Lower leg skin (tissue), 3 donors: Measurements from ENCODE around the gene KLHDC8B.

Experiments
- CTCF ChIP-seq, 3 donors: fragments of 450-650 bp; IDR thresholded peaks; one replicate each; pipeline ENCODE4 v1.5.1; 2016; ENCODE audit warnings: antibody characterized with exemption in 3 of 3, mild to moderate bottlenecking in 3 of 3, moderate library complexity in 2 of 3
- POLR2A ChIP-seq, 2 donors: fragments of 450-650 bp; IDR thresholded peaks; one replicate each; pipeline ENCODE4 v1.6.1; 2016 to 2017; ENCODE audit warnings: antibody characterized with exemption in 2 of 2, mild to moderate bottlenecking in 1 of 2, moderate library complexity in 1 of 2

- no peak for TF ChIP-seq CTCF (IDR thresholded peaks at IDR 0.05)
- no peak for TF ChIP-seq POLR2A (IDR thresholded peaks at IDR 0.05)
Measured at GRCh38 chr3:49133226-49133951, 38.0 kb upstream of the KLHDC8B start.
